HFFc6 (cell line): ENCODE data around the gene PCDHGA1. TPM values are rescaled to one million over a fixed set of nuclear protein-coding genes. Genes with fewer than 3 reads are reported as not detected.
"Not testable (repeated sequence)": the region's sequence is repeated elsewhere in the genome, so short reads cannot be mapped to it uniquely, and the experiment has no call there.

Experiments
- DNase-seq: peaks from one replicate; pipeline ENCODE4 v3.0.0-alpha.2; 2018
- H3K27ac Mint-ChIP-seq: 2 replicates; pipeline ENCODE4 v1.8.0; 2020; ENCODE audit warnings: mild to moderate bottlenecking, mixed read lengths
- H3K27me3 Mint-ChIP-seq: 2 replicates; pipeline ENCODE4 v1.8.0; 2021; ENCODE audit warnings: mild to moderate bottlenecking, moderate library complexity, mixed read lengths; ENCODE audit not compliant: insufficient read depth
- H3K36me3 Mint-ChIP-seq: 2 replicates; pipeline ENCODE4 v1.8.0; 2021; ENCODE audit warnings: low read depth, mixed read lengths
- H3K4me1 Mint-ChIP-seq: 2 replicates; pipeline ENCODE4 v1.8.0; 2020; ENCODE audit warnings: low read depth, mixed read lengths
- H3K4me3 Mint-ChIP-seq: 2 replicates; pipeline ENCODE4 v1.8.0; 2020; ENCODE audit warnings: mild to moderate bottlenecking, moderate library complexity, mixed read lengths
- H3K9me3 Mint-ChIP-seq: 2 replicates; pipeline ENCODE4 v1.8.0; 2020; ENCODE audit warnings: mild to moderate bottlenecking, mixed read lengths
- total RNA-seq, 6 experiments: library from RNA; stranded (reverse); fragmentation: NEBNext Ultra II Directional; extraction: Animal tissue kit (Norgen Biotek cat#: 25700); gene quantifications; 2 replicates in 1 of 6; 3 replicates in 5 of 6; pipeline ENCODE4 v1.2.3, GENCODE V29; 2021
- TF ChIP-seq, protein P1 (sequence below): fragments of 200-600 bp; sonication (generic); IDR thresholded peaks from 2 replicates; pipeline ENCODE4 v1.5.0; 2021; ENCODE audit warnings: antibody characterized with exemption, mild to moderate bottlenecking

Gene PCDHGA1
- total RNA-seq, 6 experiments from 2014 or later = 0.91 to 1.6 (median 1.2) TPM

DNA sequence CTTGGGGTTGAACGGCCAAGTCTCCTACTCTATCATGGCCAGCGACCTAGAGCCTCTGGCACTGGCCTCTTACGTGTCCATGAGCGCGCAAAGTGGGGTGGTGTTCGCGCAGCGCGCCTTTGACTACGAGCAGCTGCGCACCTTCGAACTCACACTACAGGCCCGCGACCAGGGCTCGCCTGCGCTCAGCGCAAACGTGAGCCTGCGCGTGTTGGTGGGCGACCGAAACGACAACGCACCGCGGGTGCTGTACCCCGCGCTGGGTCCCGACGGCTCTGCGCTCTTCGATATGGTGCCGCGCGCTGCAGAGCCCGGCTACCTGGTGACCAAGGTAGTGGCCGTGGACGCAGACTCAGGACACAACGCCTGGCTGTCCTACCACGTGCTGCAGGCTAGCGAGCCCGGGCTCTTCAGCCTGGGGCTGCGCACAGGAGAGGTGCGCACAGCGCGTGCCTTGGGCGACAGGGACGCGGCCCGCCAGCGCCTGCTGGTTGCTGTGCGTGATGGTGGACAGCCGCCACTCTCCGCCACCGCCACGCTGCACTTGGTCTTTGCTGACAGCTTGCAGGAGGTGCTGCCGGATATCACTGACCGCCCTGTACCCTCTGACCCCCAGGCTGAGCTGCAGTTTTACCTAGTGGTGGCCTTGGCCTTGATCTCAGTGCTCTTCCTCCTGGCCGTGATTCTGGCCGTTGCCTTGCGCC lies 69.4 kb downstream of the PCDHGA1 start:
- Mint-ChIP-seq H3K9me3 (peaks cover 66% of the 10 kb centered on the region), H3K27ac (no peak overlapping the region), H3K27me3 (peaks cover 3% of the 10 kb centered on the region), H3K4me1 (peaks cover 8% of the 10 kb centered on the region), H3K36me3 (peaks cover 55% of the 10 kb centered on the region), H3K4me3 (peak overlapping the region; percentile 65; the same call in 1 of the 2 replicates)
- TF ChIP-seq, protein P1, sequence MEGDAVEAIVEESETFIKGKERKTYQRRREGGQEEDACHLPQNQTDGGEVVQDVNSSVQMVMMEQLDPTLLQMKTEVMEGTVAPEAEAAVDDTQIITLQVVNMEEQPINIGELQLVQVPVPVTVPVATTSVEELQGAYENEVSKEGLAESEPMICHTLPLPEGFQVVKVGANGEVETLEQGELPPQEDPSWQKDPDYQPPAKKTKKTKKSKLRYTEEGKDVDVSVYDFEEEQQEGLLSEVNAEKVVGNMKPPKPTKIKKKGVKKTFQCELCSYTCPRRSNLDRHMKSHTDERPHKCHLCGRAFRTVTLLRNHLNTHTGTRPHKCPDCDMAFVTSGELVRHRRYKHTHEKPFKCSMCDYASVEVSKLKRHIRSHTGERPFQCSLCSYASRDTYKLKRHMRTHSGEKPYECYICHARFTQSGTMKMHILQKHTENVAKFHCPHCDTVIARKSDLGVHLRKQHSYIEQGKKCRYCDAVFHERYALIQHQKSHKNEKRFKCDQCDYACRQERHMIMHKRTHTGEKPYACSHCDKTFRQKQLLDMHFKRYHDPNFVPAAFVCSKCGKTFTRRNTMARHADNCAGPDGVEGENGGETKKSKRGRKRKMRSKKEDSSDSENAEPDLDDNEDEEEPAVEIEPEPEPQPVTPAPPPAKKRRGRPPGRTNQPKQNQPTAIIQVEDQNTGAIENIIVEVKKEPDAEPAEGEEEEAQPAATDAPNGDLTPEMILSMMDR = no peak
- no peak for DNase-seq

DNA sequence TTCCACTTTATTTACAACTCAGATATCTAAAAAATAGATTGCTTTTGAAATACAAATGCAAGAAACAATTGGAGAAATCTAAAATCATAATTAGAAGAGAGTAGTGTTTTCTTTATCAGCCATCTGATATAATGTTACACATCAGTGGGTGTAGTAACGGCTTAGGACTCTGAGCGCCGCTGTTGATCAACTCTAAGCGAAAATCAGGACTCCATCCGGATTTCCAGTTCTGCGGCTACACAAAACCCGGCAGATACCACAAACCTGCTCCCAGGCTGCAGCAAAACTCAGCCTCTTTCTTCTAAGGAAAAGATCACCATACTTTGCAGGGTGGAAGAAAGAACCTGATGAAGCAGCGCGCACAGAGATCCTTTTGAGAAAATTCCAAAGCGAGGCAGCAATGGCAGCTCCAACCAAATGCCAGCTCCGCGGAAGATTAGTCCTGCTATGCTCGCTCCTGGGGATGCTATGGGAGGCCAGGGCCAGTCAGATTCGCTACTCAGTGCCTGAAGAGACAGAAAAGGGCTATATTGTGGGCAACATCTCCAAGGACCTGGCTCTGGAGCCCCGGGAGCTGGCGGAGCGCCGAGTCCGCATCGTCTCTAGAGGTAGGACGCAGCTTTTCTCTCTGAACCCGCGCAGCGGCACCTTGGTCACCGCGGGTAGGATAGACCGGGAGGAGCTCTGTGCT lies 72.4 kb downstream of the PCDHGA1 start, which contains the start of gene PCDHGA9:
Gene PCDHGA9 (plus strand): TSS at position 226 of the 691 bp plus-strand sequence. CDS start 175 bp downstream, at position 401.
- Mint-ChIP-seq H3K9me3 (peaks cover 65% of the 10 kb centered on the region), H3K27me3 (peaks cover 3% of the 10 kb centered on the region), H3K36me3 (peaks cover 69% of the 10 kb centered on the region), H3K4me3 (0 out of 2 replicates have a peak within 1 kb of the TSS, but pooled peaks have one; percentile 37), H3K4me1 (peaks cover 8% of the 10 kb centered on the region), H3K27ac (no peak within 1 kb of the TSS)
- no peak for DNase-seq
- TF ChIP-seq, protein P1 = 0 out of 2 replicates have a peak, but pooled peaks have one; percentile 45

DNA sequence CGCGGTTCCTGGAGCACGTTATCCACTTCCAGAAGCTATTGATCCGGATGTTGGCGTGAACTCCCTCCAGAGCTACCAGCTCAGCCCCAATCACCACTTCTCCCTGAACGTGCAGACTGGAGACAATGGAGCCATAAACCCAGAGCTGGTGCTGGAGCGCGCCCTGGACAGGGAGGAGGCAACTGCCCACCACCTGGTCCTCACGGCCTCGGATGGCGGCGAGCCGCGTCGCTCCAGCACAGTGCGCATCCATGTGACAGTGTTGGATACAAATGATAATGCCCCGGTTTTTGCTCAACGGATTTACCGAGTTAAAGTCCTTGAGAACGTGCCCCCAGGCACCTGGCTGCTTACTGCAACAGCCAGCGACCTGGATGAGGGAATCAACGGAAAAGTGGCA lies 73.1 kb downstream of the PCDHGA1 start:
- peaks cover 3% of the 10 kb centered on the region for H3K27me3 Mint-ChIP-seq
- no peak for DNase-seq
- H3K36me3 Mint-ChIP-seq = peaks cover 72% of the 10 kb centered on the region
- peaks cover 8% of the 10 kb centered on the region for H3K4me1 Mint-ChIP-seq
- peaks cover 71% of the 10 kb centered on the region for H3K9me3 Mint-ChIP-seq
- no peak overlapping the region for H3K4me3 Mint-ChIP-seq
- TF ChIP-seq, protein P1 = no peak
- no peak overlapping the region for H3K27ac Mint-ChIP-seq

DNA sequence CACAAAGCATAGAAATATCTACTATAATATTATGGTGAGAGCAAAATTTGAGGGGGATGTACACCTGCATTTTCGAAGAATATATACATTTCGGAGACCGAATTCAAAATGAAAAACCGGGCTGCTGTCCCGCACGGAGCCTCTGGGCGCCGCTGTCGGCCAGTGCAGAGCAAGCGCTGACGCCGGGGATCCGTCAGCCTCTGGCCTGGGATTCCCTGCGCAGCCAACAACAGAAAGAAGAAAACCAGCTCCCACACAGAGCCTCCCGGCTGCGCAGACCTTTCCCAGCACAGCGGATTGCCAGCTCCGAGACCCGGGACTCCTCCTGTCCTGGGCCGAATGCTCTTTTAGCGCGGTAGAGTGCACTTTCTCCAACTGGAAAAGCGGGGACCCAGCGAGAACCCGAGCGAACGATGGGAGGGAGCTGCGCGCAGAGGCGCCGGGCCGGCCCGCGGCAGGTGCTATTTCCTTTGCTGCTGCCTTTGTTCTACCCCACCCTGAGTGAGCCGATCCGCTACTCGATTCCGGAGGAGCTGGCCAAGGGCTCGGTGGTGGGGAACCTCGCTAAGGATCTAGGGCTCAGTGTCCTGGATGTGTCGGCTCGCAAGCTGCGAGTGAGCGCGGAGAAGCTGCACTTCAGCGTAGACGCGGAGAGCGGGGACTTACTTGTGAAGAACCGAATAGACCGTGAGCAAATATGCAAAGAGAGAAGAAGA lies 77.6 kb downstream of the PCDHGA1 start, which contains the start of gene PCDHGB6:
Gene PCDHGB6 (plus strand): TSS at position 232 of the 716 bp plus-strand sequence. CDS start 182 bp downstream, at position 414.
- H3K36me3 Mint-ChIP-seq = peaks cover 62% of the 10 kb centered on the region
- peaks cover 60% of the 10 kb centered on the region for H3K9me3 Mint-ChIP-seq
- not testable (repeated sequence) for DNase-seq, H3K4me1 Mint-ChIP-seq, H3K4me3 Mint-ChIP-seq, H3K27me3 Mint-ChIP-seq, H3K27ac Mint-ChIP-seq
- TF ChIP-seq, protein P1 = peak; percentile 51; the same call in 1 of the 2 replicates

DNA sequence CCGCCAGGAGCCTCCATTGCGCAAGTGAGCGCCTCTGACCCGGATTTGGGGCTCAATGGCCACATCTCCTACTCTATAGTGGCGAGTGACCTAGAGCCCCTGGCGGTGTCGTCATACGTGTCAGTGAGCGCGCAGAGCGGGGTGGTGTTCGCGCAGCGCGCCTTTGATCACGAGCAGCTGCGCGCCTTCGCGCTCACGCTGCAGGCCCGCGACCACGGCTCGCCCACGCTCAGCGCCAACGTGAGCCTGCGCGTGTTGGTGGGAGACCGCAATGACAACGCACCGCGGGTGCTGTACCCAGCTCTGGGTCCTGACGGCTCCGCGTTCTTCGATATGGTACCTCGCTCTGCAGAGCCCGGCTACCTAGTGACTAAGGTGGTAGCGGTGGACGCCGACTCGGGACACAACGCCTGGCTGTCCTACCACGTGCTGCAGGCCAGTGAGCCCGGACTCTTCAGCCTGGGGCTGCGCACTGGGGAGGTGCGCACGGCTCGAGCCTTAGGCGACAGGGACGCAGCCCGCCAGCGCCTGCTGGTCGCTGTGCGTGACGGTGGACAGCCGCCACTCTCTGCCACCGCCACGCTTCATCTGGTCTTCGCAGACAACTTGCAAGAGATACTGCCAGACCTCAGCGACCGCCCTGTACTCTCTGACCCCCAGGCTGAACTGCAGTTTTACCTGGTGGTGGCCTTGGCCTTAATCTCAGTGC lies 79.4 kb downstream of the PCDHGA1 start:
- no peak overlapping the region for H3K27ac Mint-ChIP-seq
- H3K4me1 Mint-ChIP-seq = no peaks in the 10 kb centered on the region; the same call in 1 of the 2 replicates
- H3K36me3 Mint-ChIP-seq = peaks cover 65% of the 10 kb centered on the region
- H3K9me3 Mint-ChIP-seq = peaks cover 53% of the 10 kb centered on the region
- no peaks in the 10 kb centered on the region for H3K27me3 Mint-ChIP-seq
- DNase-seq = no peak
- TF ChIP-seq, protein P1 = no peak
- H3K4me3 Mint-ChIP-seq = no peak overlapping the region
